ENCODE data around the gene KRT83.

GRCh38 chr12:52277486-52278245 lies 43.5 kb downstream of the KRT83 start:
- TF ChIP-seq CTCF (IDR thresholded peaks at IDR 0.05) (no peak), EZH2 (IDR thresholded peaks at IDR 0.05; ENCODE audit: borderline replicate concordance, insufficient read depth, low read depth, low read length, poor library complexity, severe bottlenecking) (no peak)
